DND-41 (cell line): Measurements from ENCODE around the gene UTP14C.

Experiments used
- EZH2 ChIP-seq: IDR thresholded peaks from 3 replicates; pipeline ENCODE4 v1.6.1; 2012; ENCODE audit warnings: borderline replicate concordance, low read depth, mild to moderate bottlenecking, moderate library complexity, low read length, inconsistent platforms; ENCODE audit not compliant: severe bottlenecking
- TF ChIP-seq, protein P1 (sequence below): IDR thresholded peaks from 2 replicates; pipeline ENCODE4 v1.5.1; 2012; ENCODE audit warnings: borderline replicate concordance, low read length, moderate library complexity, mild to moderate bottlenecking; ENCODE audit not compliant: poor library complexity, severe bottlenecking; ENCODE audit errors: extremely low read depth

DNA sequence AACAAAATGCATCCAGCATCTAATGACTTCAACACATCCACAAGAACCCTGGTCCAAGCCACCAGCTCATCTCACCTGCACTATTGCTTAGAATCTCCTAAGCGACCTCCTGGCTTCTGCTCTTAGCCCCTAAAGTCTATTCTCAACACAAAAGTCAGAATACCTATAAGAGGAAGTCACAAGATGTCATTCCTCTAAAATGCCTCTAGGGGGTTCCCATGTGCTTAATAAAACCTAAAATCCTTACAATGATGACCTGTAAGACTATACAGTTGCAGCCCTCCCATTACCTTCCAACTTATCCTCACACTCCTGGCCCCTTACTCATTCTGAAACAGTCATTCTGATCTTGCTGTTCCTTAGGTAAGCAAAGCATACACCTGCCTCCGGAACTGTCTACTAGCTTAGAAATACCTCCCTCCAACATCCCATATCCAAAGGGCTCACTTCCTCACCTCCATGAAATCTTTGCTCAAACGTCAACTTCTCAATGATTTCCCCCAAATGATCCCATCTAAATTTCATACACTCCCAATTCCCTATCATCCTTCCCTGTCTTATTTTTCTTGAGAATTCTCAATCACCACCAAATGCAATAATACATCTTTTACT, 23.3 kb upstream of the UTP14C start:
- TF ChIP-seq, protein P1, sequence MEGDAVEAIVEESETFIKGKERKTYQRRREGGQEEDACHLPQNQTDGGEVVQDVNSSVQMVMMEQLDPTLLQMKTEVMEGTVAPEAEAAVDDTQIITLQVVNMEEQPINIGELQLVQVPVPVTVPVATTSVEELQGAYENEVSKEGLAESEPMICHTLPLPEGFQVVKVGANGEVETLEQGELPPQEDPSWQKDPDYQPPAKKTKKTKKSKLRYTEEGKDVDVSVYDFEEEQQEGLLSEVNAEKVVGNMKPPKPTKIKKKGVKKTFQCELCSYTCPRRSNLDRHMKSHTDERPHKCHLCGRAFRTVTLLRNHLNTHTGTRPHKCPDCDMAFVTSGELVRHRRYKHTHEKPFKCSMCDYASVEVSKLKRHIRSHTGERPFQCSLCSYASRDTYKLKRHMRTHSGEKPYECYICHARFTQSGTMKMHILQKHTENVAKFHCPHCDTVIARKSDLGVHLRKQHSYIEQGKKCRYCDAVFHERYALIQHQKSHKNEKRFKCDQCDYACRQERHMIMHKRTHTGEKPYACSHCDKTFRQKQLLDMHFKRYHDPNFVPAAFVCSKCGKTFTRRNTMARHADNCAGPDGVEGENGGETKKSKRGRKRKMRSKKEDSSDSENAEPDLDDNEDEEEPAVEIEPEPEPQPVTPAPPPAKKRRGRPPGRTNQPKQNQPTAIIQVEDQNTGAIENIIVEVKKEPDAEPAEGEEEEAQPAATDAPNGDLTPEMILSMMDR = peak; percentile 84
- no peak for TF ChIP-seq EZH2
